ENCODE results near the gene RGS6.

The RGS6 gene

DNA sequence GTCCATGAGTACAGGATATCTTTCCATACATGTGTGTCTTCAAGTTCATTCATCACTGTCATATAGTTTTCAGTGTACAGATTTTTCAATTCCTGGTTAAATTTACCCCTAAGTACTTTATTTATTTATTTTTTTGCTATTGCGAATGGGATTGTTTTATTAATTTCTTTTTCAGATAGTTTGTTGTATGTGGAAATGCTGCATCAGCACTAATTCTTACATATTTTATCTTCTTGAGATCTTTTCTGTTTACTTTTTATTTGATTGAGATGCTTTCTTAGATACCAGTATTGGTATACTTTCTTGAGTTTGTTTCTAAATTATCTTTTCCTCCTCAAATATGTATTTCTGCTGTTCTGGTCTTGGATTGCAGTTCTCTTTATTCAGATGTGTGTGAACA, 148.9 kb downstream of the RGS6 start:
- ATAC-seq (no peak), DNase-seq (no peak)

DNA sequence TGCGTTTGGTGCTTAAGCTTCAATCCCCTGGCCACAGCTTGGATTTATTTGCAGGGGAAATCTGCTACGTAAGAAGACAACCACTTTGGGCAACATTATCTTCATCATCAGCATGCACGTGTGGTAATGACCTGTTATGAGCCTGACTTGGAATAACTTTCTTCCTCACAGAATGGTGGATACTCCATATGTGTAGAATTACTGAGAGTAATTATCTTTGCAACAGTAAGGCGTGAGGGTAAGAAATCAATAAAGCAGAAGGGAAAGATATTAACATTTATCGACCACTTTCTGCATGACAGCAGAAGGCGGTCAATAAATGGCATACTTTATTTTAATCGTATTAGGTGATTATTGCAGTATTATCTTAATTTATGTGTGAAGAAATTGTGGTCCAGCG, 152.7 kb downstream of the RGS6 start:
- ATAC-seq (no peak), DNase-seq (no peak)

DNA sequence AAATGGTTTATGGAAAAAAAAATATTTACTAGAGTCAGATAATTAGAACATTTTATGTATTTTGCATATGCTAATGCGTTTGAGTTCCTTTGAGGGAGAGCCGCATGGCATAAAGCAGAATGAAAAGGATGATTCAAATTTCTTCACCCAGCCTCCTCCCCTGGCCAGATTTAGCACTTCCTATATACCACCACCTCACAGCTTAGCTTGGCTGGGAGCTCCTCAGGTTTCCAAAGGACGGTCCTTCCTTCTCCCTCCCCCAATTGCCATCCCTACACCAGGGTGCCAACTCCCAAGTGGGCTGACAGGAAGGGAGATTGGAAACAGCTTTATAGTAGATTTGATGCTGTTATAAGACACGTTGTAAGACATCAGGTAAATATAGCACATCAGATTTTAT, 157.4 kb downstream of the RGS6 start:
- DNase-seq: no peak
- no peak for ATAC-seq

DNA sequence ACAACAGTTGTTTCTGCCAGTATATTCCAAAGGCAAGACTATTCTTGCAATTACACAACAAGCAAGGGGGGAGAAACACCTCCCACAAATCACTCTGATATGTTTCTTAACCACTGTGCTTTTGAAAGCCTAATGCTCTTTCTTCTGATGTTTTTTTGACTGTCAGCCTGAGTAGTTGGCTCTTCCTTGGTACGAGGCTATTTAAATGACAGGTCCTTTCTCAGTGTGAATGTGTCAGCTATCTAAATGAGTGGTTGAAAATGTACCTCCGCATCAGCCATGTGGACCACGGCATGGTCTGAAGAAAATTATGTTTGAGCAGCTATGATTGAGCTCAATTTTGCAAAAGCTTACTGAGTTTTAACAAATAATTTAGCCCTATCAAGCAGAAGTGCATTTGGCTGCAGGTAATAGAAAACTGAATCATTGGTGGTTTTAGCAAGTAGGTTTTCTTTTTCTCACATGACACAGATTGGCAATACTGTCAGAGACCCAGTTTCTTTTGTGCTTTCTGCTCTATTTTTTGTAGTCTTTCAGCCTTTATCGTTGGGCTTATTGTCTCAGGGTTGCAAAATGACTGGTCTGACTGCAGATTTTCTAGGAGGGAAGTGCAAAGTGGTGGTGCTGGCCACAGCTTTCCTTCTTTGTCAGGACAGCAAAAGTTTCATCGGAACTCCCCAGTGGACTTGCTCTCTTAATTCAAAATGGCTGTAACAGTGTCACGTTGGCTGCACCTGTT, 162.8 kb downstream of the RGS6 start:
- no peak for DNase-seq
- no peak for ATAC-seq

DNA sequence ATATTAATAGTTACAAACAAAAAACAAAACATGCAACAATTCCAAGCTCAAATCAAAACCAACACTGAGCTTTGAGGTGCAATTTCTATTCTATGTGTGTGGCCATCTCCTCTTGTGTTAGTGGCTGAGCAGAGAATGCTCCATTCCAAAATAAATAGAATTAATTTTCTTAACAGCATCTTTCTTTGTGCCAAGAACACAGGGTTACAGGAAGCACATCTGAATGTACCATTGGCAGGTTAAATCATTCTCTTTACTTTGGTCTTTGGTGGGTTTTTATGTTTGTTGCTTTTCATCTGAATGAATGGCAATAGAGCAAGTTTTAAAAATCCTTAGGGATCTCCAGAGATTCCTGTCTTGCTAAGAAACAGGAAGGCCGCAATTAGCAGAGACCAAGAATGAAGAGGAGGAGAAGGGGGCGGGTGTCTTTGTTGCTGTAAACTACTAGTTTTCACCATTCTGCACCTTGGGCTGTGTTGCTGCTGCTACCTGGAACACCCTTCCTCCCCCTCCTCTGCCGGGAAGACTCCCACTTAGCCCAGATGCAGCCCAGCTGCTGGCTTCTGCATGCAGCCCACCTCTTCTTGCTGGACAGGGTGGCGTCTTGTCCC, 165.0 kb downstream of the RGS6 start:
- no peak for DNase-seq
- no peak for ATAC-seq

DNA sequence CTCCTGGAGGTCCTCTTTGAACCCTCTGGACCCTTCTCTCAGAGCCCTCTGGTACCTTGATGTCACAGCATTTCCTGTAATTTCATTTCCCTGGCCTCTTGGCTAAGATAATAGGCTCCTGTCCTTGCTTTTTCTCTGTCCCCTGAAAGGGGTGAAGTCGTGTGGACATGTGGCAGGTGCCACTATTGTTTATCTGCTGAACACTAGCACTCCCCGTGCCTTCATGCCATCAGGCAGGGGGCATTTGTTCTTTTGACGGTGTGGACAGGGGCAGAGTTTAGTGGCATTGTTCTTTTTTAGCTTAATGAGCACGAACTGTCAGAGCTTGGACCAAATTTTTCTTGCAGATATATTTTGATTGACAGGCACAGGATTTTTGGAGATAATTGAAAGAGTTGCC, 166.0 kb downstream of the RGS6 start:
- ATAC-seq (no peak), DNase-seq (no peak)

DNA sequence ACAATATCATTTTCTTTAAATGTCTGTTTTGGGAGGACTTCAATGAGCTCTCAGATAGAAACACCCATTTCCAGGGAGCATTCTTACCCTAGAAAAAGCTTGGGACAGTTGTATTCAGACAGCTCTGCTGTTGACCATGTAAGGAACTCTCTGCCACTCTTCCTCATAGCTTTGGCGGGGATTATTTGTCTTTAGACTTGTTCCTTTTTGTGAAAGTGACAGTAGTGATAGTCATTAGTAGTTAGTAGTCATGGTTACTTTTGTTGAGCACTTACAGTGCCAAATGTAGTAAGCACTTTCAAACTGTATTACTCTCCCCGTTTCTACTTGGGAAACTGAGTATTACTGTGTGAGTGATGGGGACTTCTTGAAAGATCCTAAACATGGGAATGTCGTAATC, 167.3 kb downstream of the RGS6 start:
- ATAC-seq (no peak), DNase-seq (no peak)

DNA sequence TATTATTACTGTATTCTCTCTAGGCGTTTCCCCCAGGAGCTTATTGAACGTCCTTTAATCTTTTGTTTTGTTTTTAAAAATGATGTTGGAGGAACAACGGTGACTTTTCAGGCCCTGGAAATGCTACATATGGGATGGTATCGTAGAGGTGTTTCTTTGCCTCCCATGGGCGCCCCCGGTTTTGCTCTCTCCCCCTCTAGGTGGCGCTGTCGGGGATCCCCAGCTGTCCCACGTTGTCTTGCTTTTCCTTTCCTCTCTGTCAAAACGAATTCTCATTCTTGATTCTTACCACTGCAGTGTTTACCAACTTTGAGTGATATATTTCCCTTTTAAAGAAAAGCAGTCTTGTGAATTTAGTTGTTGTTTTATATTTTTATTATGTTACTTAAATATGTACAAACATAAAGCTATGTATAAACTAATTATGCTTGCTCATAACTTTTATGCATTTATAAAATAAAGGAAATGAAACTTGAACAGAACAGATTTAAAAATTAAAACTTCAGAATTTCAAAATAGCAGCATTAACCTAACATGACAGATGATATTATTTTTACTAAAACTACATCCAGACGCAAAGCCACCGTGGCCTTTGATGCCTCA, 171.9 kb downstream of the RGS6 start:
- ATAC-seq (no peak), DNase-seq (peak; percentile 67)

DNA sequence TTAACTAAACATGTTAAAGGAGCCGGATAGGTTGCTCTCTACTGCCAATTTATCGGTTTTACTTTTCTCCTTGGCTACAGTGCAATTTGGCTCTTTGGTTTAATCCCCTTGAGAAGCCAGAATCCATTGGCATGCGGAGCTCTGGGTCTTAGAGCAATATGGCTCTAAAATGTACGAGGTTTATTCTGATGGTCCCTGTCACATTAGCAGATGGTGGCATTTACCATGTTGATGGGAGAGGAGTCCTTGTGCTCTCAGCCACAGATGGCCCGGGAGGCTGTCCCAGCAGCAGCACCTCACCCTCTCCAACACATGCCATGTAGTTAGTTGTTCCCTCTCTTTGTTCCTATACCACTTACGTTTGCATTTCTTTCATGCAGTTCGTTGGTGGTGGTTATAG, 179.7 kb downstream of the RGS6 start:
- ATAC-seq (no peak), DNase-seq (no peak)

DNA sequence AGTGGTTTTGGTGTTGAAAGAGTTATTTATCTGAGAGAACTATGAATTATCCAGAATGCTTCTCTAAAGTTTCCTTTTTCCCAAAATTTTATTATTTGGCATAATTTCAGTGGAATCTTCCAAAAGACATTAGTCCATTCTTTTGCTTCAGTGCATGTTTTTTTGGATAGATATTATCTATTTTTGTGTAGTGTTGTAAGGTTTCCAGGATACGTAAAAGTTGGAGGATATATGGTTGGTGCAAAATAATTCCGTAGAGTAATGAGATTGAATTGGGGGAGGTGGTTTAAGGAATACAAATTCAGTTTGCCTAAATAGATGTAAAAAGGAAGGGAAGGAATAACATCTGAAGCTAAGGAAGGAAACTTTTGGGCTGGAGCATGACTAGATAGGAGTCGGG, 186.6 kb downstream of the RGS6 start:
- DNase-seq (no peak), ATAC-seq (no peak)

DNA sequence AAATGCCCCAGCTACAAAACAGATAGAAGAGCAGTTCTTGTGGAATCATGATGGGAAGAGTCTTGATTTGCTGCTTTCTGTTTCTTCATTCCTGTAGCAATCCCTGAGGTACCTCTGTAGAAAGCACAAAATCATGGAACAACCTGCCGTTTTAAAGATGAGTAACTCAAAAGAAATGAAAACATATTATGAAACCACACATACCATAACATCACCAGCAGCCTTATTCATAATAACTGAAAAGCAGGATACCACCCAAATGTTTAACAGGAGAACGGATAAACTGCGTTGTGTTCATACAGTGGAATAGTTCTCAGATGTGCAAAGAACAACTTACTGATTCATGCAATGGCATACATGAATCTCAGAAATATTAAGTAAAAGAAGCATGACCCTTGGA, 188.1 kb downstream of the RGS6 start:
- no peak for ATAC-seq

DNA sequence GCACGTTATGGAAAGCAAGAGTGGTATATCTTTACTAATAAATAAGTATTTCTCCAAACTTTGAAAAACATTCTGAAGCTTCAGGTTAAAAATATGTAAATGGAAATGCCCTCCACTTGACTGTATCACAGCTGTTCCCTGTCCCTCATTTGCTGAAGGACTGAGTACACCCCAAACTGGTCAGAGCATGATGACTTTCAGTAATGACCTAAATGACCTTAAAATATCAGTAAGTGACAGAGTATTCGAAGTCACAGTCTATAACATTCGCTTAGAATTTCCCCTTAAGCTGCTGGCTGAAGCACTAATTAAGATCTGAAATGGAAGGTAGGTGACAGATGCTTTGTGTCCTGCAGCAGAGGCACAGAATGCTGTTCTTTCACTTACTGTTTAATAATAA, 191.5 kb downstream of the RGS6 start:
- ATAC-seq (no peak), DNase-seq (no peak)

More for the DNA sequence above, 188.1 kb downstream of the RGS6 start:
- DNase-seq: no peak

DNA sequence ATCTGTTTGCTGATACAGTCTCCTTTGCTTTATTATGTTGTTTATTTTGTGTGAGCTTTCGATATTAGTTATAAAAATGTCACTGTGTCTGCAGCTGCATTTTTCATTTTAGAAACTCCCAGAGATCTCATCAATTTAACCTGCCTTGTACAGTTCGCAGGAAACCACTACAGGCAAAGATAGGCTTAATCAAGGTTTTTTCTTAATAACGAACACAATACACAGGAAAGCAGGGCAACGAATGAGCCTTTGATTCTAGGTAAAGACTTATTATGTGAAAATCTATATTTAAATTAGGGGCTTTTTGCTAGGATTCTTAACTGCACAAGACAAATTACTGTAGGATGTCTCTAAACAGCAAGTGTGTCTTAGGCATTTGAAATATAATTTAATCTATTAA, 191.9 kb downstream of the RGS6 start:
- DNase-seq (no peak), ATAC-seq (no peak)

DNA sequence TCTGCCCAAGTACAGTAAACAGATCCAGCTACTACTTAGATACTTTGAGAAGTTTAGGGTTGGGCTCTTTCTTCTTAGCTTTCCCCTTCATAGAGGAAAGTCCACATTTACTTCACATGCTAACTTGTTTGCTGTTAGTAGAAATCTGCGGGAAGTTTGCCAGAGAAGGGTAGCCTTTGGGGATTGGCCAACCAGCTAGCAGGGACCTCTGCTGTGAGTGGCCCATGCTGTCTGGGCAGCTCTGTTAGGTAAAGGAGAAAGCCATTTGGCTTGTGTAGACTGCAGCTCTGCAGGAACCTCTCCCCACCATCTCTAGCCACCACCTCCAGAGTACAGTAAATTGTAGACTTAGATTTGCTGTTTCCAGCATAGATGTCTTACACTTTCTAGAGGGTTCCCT, 193.9 kb downstream of the RGS6 start:
- ATAC-seq: no peak
- no peak for DNase-seq

DNA sequence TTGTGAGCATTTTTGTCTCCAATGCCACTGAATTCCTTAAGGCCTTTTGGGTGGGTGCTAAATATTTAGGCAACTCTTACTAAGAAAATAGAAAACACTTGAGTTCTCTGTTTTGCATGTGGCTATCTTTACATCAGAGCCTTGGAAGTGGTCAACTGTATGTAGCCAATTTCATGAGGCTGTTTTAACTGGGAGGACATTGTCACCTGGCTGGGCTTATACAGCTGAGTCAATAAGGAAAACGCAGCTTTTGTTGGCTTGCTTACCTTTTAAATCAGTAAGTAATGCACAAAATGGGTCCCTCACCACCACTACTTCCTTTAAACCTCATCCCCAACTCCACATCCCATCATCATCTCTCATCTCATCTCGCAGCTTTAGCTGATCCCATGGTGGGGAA, 194.3 kb downstream of the RGS6 start:
- ATAC-seq: no peak
- no peak for DNase-seq

DNA sequence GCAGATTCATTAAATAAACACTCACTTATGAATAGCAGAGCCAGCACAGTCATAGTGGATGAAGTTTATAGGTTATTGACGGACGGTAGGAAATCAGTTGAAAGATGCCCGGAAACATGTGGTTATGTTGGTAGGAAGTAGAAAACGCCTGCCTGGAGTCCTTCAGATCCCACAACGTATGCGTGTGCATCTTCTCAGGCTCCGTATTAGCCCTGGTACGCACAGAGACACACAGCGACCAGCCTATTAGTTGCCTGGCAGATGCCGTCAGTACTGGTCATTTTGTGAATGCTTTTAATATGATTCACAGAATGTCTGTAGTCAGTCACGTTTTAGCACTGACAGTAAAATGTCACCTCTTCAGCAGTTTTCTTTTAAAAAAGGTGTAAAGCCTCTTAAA, 196.4 kb downstream of the RGS6 start:
- DNase-seq (no peak), ATAC-seq (no peak)

DNA sequence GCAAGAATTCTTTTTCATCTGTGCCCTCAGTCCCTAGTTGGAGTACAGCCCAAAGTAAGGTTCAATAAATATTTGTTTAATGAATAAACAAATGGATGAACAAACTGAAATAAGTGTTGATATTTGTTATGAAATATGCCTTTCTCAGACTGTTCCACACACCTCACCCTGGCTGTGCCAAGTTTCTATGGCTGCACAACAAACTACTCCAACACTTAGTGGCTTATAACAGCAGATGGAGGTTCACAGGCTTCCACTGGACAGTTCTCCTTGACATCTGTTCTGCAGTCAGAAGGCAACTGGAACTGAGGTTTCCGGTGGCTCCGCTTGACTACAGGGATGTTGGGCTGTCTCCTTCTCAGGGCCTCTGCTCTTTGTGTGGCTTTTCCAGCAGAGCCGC, 197.1 kb downstream of the RGS6 start:
- no peak for ATAC-seq

DNA sequence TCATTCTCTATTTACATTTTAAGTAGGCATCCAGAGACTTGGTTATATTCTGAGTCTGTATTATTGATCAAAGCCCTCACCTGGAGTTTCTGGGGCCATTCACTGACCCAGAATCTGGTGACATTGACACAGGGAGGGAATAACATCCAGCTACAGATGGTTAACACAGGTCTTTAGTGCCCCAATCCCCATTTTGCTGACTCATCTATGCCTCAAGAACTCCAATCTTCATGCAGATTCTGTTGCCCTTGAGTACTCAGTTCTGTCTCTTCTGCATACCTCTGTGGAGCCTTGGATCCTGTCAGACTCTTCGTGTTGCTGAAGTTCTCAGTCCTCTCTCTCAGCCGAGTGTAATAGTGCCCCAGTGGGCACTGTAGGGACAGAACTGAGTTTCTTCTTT, 208.9 kb downstream of the RGS6 start:
- no peak for DNase-seq
- no peak for ATAC-seq

More for the DNA sequence above, 197.1 kb downstream of the RGS6 start:
- DNase-seq: no peak

DNA sequence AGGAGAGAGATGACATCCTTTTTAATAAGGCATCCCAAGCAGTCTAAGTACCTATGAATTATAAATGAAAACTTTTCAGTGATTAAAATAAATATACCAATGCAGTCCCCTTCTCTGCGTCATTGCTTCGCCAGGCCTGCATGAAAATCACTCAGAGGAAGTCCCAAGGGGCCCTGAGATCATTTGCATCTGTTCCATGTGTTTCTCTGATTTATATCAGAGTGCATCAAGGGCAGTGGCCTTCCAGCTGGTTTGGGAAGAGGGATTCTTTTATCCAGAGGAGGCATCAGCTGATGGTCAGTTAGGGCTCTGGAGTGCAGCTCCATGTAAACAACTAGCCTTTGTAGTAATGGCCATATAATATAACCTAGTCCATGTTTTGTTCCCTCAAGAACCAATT, 210.1 kb downstream of the RGS6 start:
- DNase-seq: no peak
- no peak for ATAC-seq

DNA sequence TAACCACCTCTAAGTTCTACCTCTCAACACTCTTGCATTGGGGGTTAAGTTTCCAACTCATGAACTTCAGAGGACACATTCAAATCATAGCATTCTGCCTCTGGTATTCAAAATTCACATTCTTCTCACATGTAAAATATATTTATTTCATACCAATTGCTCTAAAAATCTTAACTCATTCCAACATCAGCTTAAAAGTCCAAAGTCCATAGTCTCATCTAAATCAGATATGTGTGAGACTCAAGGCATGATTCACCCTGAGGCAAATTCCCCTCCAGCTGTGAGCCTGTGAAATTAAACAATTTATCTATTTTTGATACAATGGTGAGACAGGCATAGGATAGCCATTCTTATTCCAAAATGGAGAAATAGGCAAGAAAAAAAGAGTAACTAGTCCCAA, 214.0 kb downstream of the RGS6 start:
- ATAC-seq (no peak), DNase-seq (no peak)

DNA sequence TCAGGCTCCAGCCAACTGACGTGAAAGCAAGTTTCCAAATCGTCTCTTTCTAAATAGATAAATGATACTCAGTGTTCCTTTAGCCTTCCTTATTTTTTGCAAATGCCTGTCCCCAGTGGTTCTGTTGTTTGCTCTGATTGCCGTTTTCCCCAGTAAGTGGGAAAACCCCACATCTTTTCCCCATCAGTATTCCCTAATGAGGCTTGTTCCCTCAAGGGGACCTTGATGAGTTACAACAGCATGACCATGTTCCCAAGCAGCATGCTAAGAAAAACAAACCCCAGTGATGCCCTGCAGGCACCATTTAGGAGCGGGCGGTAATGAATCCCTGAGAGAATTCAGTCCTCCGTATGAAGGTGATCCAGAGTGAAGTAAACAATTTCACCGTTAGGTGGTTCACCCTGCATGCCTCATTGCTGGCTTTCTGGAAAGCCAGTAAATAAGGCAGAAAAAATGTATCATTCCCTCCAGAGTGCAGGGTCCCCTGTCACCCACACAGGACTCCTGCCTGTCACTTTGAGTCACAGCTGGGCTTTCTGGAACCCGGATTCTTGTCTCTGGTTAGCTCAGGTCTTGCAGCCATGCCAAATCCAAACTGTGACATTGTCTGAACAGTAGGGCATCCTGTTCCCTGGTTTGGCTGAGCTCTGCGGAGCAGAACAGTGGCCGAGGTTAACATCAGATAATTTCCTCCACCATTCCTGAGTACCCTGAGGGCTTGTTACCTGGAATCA, 222.6 kb downstream of the RGS6 start:
- DNase-seq: peak; percentile 7
- peak; percentile 56 for ATAC-seq

DNA sequence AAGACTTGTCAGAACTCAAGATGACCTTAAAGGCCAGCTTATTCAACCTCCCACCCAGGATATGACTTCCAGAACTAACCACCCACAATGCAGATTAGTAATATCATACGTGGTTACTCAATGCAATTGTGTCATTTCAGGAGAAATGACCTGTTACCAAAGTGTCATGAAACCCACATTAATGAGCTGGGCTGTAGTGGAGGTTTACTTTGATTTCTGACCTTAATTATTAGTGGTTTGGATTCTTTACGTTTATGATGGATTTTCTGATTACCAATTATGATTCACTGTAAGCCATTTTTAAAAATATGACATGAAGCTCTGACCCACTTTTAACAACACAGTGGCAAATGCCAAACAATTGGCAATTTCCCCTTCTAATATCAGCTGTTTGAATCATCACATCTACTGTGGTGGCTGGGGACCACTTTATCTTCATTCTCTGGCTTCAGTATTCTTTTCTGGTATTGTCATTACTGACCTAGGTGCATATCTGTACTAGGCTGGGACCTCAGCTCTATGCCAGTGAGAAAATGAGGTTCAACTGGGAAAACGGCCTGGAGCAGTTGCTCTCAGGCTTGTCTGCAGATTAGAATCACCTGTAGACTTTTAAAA, 223.3 kb downstream of the RGS6 start:
- ATAC-seq (peak; percentile 74), DNase-seq (no peak)
